Endothelial cell of umbilical vein (primary cell): ENCODE results near the gene TNFRSF21. TPM values are rescaled to one million over a fixed set of nuclear protein-coding genes. Genes with fewer than 3 reads are reported as not detected.

Experiments
- Bru-seq: library from RNA; stranded (reverse); fragments of 400-500 nt; gene quantifications from one replicate; lab custom pipeline; 2021; lab: Mats Ljungman, UMichigan
- BruChase-seq, 2 experiments: library from RNA; stranded (reverse); fragments of 400-500 nt; gene quantifications; one replicate each; lab custom pipeline; 2021; lab: Mats Ljungman, UMichigan
- BruUV-seq: library from RNA; stranded (reverse); fragments of 400-500 nt; replicated peaks from 2 replicates; lab custom pipeline; 2021; lab: Mats Ljungman, UMichigan
- CTCF ChIA-PET: fragments of 300-600, 350-600 bp; sonication (Branson Sonifier 250); formaldehyde crosslinking; loops from one replicate; lab custom pipeline; 2021; ENCODE audit warnings: antibody characterized with exemption, inconsistent platforms; lab: Charles Lee
- POLR2A ChIA-PET: fragments of 300-600, 350-600 bp; sonication (Branson Sonifier 250); formaldehyde crosslinking; loops from one replicate; lab custom pipeline; 2021; ENCODE audit warnings: antibody characterized with exemption, inconsistent platforms; lab: Charles Lee
- DNase-seq: peaks from one replicate; pipeline ENCODE4 v3.0.0-alpha.2; 2011; ENCODE audit warnings: low read depth, low spot score
- FAIRE-seq: peaks from 2 replicates; lab custom pipeline; 2011; peaks lifted over from hg19 to GRCh38; lab: Jason Lieb, UNC
- H2AFZ ChIP-seq: 2 replicates; pipeline ENCODE4 v1.6.0; 2012; ENCODE audit warnings: low read depth, low read length, control low read depth, inconsistent platforms
- H3K27ac ChIP-seq: 2 replicates; pipeline ENCODE4 v1.5.1; 2011; ENCODE audit warnings: low read depth, mild to moderate bottlenecking, control low read depth, low read length, moderate library complexity; ENCODE audit not compliant: insufficient read depth
- H3K27me3 ChIP-seq, 2 experiments: 2 replicates each; pipeline versions ENCODE4 v1.6.0 to v1.6.1; 2011; ENCODE audit warnings: low read length in 2 of 2, mixed read lengths in 1 of 2; ENCODE audit not compliant: control insufficient read depth in 2 of 2, insufficient read depth in 2 of 2
- H3K36me3 ChIP-seq, 2 experiments: 2 replicates in 1 of 2; 3 replicates in 1 of 2; pipeline ENCODE4 v1.5.1; 2011; ENCODE audit warnings: low read length in 2 of 2, mild to moderate bottlenecking in 1 of 2, moderate library complexity in 1 of 2; ENCODE audit not compliant: control insufficient read depth in 2 of 2, insufficient read depth in 2 of 2; ENCODE audit errors: extremely low read depth in 1 of 2
- H3K4me1 ChIP-seq: 3 replicates; pipeline ENCODE4 v1.5.1; 2011; ENCODE audit warnings: mild to moderate bottlenecking, low read length; ENCODE audit not compliant: control insufficient read depth, insufficient read depth; ENCODE audit errors: extremely low read depth
- H3K4me2 ChIP-seq: 2 replicates; pipeline ENCODE4 v1.6.1; 2011; ENCODE audit warnings: low read length, control low read depth, mixed read lengths; ENCODE audit not compliant: insufficient read depth
- H3K4me3 ChIP-seq, 3 experiments: fragments of 200-600 bp in 1 of 3; sonication (generic), shearing (Covaris generic) in 1 of 3; replicated peaks in 1 of 3; 2 replicates each; pipeline ENCODE4 v1.5.1; 2011 to 2016; ENCODE audit warnings: control low read depth in 3 of 3, low read length in 3 of 3, mild to moderate bottlenecking in 2 of 3, inconsistent platforms in 1 of 3, low read depth in 1 of 3, moderate library complexity in 1 of 3; ENCODE audit not compliant: insufficient read depth in 1 of 3
- H3K79me2 ChIP-seq: 2 replicates; pipeline ENCODE4 v1.6.0; 2012; ENCODE audit warnings: low read length, inconsistent platforms; ENCODE audit not compliant: control insufficient read depth, insufficient read depth
- H3K9ac ChIP-seq: replicated peaks from 2 replicates; pipeline ENCODE3; 2011; ENCODE audit warnings: low read length, control low read depth; ENCODE audit not compliant: insufficient read depth; ENCODE audit errors: extremely low read depth
- H3K9me1 ChIP-seq: replicated peaks from 3 replicates; pipeline ENCODE4 v1.6.0; 2011; ENCODE audit warnings: mild to moderate bottlenecking, low read length; ENCODE audit not compliant: control insufficient read depth, insufficient read depth; ENCODE audit errors: extremely low read depth
- H3K9me3 ChIP-seq: replicated peaks from 2 replicates; pipeline ENCODE4 v1.5.1; 2012; ENCODE audit warnings: low read length, inconsistent platforms; ENCODE audit not compliant: control insufficient read depth, insufficient read depth
- H4K20me1 ChIP-seq: replicated peaks from 2 replicates; pipeline ENCODE3; 2011; ENCODE audit warnings: mild to moderate bottlenecking, low read length; ENCODE audit not compliant: control insufficient read depth, insufficient read depth; ENCODE audit errors: extremely low read depth
- CTCF ChIP-seq, 2 donors: IDR thresholded peaks; 1 replicate in 1 of 2; 2 replicates in 1 of 2; pipeline ENCODE4 v1.5.1; 2011; ENCODE audit warnings: low read length in 2 of 2, mild to moderate bottlenecking in 2 of 2, moderate library complexity in 2 of 2, control low read depth in 1 of 2, inconsistent platforms in 1 of 2, low read depth in 1 of 2; ENCODE audit not compliant: insufficient read depth in 1 of 2; ENCODE audit errors: extremely low read depth in 1 of 2
- GATA2 ChIP-seq: IDR thresholded peaks from 2 replicates; pipeline ENCODE4 v1.7.0; 2011; ENCODE audit warnings: low read depth, mild to moderate bottlenecking, moderate library complexity, mixed read lengths, low read length; ENCODE audit not compliant: insufficient read length, insufficient read depth
- JUN ChIP-seq: IDR thresholded peaks from 2 replicates; pipeline ENCODE4 v1.6.1; 2011; ENCODE audit warnings: borderline replicate concordance, low read depth; ENCODE audit not compliant: insufficient read length, insufficient read depth
- MAX ChIP-seq: IDR thresholded peaks from 2 replicates; pipeline ENCODE4 v1.6.1; 2011; ENCODE audit not compliant: insufficient read depth, insufficient read length
- MYC ChIP-seq: IDR thresholded peaks from one replicate; pipeline ENCODE4 v1.6.1; 2011; ENCODE audit warnings: mild to moderate bottlenecking, low read depth, low read length
- POLR2A ChIP-seq: IDR thresholded peaks from 2 replicates; pipeline ENCODE4 v1.6.1; 2012; ENCODE audit warnings: low read depth, mild to moderate bottlenecking, control low read depth, low read length
- POLR2AphosphoS5 ChIP-seq: IDR thresholded peaks from 2 replicates; pipeline ENCODE4 v1.6.1; 2012; ENCODE audit warnings: low read depth, mild to moderate bottlenecking, control low read depth, low read length, moderate library complexity; ENCODE audit not compliant: insufficient read depth
- dilution Hi-C: fragments of 300-500 bp; cut with MboI; formaldehyde crosslinking; loops from one replicate; pipeline ENCODE4 v1.15.0; 2019; ENCODE audit warnings: low sequenced_read_pairs; ENCODE audit not compliant: extremely low pct_ligation_motif_present
- intact Hi-C: fragments of 100-400 bp; cut with micrococcal nuclease; formaldehyde crosslinking; loops from one replicate; pipeline ENCODE4 v1.10.0; 2022
- long read RNA-seq: library from polyadenylated mRNA; stranded (forward); transcript quantifications from one replicate; pipeline ENCODE4 v2.0.0, GENCODE V29; 2021
- polyA minus RNA-seq, 3 experiments: library from RNA; depleted of rRNA, polyadenylated mRNA; stranded (reverse); fragments of >200 nt; gene quantifications; 1 replicate in 1 of 3; 2 replicates in 2 of 3; pipeline ENCODE4 v1.2.3, GENCODE V29; 2011
- polyA plus RNA-seq, 4 experiments: library from polyadenylated mRNA; depleted of rRNA in 3 of 4; stranded (reverse) in 3 of 4; unstranded in 1 of 4; fragments of >200 nt; gene quantifications; 2 replicates each; pipeline versions ENCODE4 v1.2.1 to v1.2.3, GENCODE V29; 2011 to 2012; ENCODE audit warnings: missing spikeins in 1 of 4
- total RNA-seq: library from RNA; stranded (reverse); gene quantifications from 2 replicates; pipeline ENCODE4 v1.2.3, GENCODE V29; 2021

Gene TNFRSF21
- 40.6 and 52.3 TPM in 2 replicates for total RNA-seq
- polyA plus RNA-seq: 24.9 and 26.0 TPM in 2 replicates
- 29.9 and 30.9 TPM in 2 replicates for polyA plus RNA-seq (2011; cell fraction: cytosol; rRNA removed)
- polyA plus RNA-seq (2011; cell fraction: nucleus; rRNA removed): 14.2 and 15.3 TPM in 2 replicates
- polyA plus RNA-seq (2012): 44.0 and 56.2 TPM in 2 replicates
- 44.6 and 48.0 TPM in 2 replicates for polyA minus RNA-seq
- polyA minus RNA-seq (2011; cell fraction: cytosol; rRNA and poly(A)+ RNA removed): 14.5 TPM
- 30.7 and 30.8 TPM in 2 replicates for polyA minus RNA-seq (2011; cell fraction: nucleus; rRNA and poly(A)+ RNA removed)
- Bru-seq, nascent RNA: percentile 86 among the genes with signal in this experiment
- percentile 77 among the genes with signal in this experiment for BruChase-seq, experiment 1, labeled RNA remaining after a 6-hour chase
- percentile 72 among the genes with signal in this experiment for BruChase-seq, experiment 2, labeled RNA remaining after a 2-hour chase
- long read RNA-seq, transcript TNFRSF21-201 (6 exons, 3,595 nt): major isoform, 73 of 97 reads
- long read RNA-seq, partial matches to known transcripts: 14 of 97 reads
- long read RNA-seq, other reads (novel, unspliced or antisense): 10 of 97 reads

- peak within 1 kb of the TSS; percentile 49 to 86 (median 80) for H3K4me3 ChIP-seq
- intact Hi-C loops: loop anchor here (1.0 to 5.0 kb wide), 11 partner anchors 45 to 892 kb away; no protein-coding TSS in a partner anchor
- peak; percentile 95 for DNase-seq
- H3K9me3 ChIP-seq: no peaks in the 10 kb centered on the region
- POLR2A ChIA-PET: no interaction called here
- CTCF ChIA-PET: interaction anchor here (0.6 to 7.4 kb wide), 12 partner anchors 10 to 891 kb away, joined by 3 to 129 read pairs (median 4); no protein-coding TSS in a partner anchor
- BruUV-seq: TSS peak; percentile 29
- TF ChIP-seq MAX (peak; percentile 85), POLR2AphosphoS5 (peak; percentile 57), POLR2A (peak; percentile 82), MYC (peak; percentile 50), JUN (no peak), CTCF (IDR thresholded peaks at IDR 0.05; ENCODE audit: extremely low read depth in 1 of 2, insufficient read depth in 1 of 2, low read depth in 1 of 2, low read length in 2 of 2) (peak; percentile 93 to 94), GATA2 (no peak)
- dilution Hi-C loops: no loop called here
- H3K4me1 ChIP-seq: peaks cover 16% of the 10 kb centered on the region
- peak within 1 kb of the TSS; percentile 60 for H3K27ac ChIP-seq
- H3K36me3 ChIP-seq: no peaks in the 10 kb centered on the region
- no peaks in the 10 kb centered on the region for H4K20me1 ChIP-seq
- FAIRE-seq: peak; percentile 91
- H3K27me3 ChIP-seq: no peaks in the 10 kb centered on the region
- H3K4me2 ChIP-seq: peak within 1 kb of the TSS; percentile 86
- H3K79me2 ChIP-seq: peaks cover 28% of the 10 kb centered on the region
- H2AFZ ChIP-seq: peak within 1 kb of the TSS; percentile 77
- peak within 1 kb of the TSS; percentile 72 for H3K9ac ChIP-seq
- H3K9me1 ChIP-seq: no peaks in the 10 kb centered on the region
These were observed at the start of gene TNFRSF21 for GRCh38 chr6:47309291-47310130. Gene TNFRSF21, minus strand, starts transcription at chr6:47309905. Its CDS starts 394 bp downstream, at chr6:47309511.
